NCI-H1048 (cell line): ENCODE data around the gene HSPA6.
"Not testable (repeated sequence)": the region's sequence is repeated elsewhere in the genome, so short reads cannot be mapped to it uniquely, and the experiment has no call there.

Experiments
- DNase-seq: peaks from one replicate; lab custom pipeline; 2025; lab: John Stamatoyannopoulos, UW

Gene HSPA6

DNA sequence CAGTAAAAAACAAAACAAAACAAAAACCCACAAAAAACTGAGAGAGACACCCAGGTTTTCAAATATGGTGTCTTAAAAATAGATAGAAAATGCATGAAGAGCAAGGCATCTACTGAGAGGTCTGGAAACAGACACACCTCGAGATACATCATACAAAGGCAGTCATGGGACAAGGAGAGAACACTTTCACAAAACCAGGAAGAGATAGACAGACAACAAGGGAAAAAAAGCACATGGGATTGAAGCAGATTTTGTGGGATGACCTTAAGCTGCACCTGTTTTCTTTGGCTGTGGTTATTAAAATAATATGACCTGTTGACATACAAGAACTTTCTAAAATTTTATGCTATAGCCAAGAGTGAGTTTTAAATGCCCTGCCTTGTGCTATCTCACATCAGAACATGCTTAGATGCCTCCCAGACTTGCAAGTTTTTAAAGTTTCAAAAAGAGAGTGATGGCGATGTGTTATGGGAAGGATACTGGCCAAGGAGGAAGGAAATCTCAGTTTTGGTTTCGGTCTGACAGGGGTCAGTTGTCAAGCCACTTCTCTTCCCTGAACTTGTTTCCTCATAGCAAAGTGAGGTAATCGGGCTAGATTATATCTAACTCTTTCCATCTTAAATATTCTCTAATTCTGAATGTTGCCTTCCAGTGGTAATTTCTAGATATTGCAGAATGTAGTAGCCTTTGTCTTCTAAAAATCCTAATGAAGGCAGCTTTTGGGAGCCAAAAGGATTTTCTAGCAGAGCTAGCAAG is 36.8 kb downstream of the HSPA6 start:
- not testable (repeated sequence) for DNase-seq

DNA sequence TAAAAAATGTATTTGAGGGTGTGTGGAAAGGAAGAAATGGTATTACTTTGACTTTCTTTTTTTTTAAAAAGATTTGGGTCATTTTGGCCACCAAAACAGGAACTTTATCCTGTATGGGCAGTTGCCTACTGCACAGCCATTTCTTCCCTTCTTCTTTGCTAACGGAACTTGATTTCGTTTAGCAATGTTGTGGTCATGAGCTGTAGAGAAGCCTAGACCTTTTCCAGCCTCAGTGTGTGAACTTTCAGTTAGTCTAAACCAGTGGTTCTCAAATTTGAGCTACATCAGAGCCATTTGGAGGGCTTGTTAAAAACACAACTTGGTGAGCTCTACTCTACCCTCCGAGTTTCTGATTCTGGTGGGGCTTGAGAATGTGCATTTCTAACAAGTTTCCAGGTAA is 38.1 kb downstream of the HSPA6 start:
- not testable (repeated sequence) for DNase-seq

DNA sequence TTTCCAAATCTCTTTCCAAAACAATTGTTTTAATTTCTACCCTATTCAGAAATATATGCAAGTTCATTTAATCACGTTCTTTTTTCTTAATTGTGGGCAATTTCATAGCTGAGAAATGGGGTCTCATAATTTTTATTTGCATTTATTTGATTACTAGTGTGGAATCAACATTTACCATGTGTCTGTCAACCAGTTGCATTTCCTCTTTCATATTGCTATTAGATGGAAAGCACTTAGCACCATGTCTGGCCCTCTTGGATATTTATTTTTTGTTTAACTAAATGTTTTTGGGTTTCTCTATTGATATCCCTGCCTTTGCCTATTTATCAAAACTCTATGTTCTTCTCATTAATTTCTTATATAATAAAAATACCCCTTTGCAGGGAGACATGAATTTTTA is 39.2 kb downstream of the HSPA6 start:
- not testable (repeated sequence) for DNase-seq

DNA sequence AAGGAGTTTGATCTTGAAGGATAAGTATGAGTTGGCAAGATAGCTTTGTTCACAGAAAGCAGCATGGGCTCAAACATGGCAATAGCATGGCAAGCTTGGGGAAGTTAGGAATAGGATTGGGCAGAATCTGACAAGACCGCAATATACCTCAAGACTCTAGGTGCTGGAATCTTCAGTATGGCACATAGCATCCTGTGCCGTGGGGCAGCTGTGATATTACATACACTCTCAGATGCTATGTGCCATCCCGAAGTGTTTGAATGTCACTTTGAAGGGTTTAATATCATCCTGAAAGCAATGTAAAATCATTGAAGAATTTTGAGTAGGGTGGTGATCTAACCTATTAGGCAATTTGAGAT is 42.2 kb downstream of the HSPA6 start:
- DNase-seq = not testable (repeated sequence)

DNA sequence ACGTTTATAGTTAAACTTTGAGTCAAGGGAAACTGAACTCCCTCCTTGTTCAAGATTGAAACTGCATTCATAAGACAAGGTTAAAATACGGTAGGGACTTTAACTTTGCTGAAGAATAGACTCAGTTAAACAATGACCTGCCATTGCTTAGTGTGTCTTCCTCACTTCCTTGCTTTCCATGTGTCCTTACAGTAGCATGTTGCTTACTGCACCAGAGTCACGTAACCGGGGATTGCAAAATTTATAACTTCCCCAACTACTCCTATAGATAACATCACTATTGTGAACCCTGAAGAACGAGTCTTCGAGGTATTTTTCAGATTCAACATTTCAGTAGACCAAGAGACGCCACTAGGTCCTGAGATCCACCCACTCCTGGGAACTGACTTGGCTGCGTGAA is 47.4 kb downstream of the HSPA6 start:
- not testable (repeated sequence) for DNase-seq
